NCI-H1105 treated with DMSO at 0.1 percent for 48 hours (cell line): ENCODE measurements around the gene ALKBH6.
"Not testable (repeated sequence)": the region's sequence is repeated elsewhere in the genome, so short reads cannot be mapped to it uniquely, and the experiment has no call there.

Experiments
- DNase-seq: peaks from one replicate; lab custom pipeline; 2025; lab: John Stamatoyannopoulos, UW

The ALKBH6 gene

GRCh38 chr19:36014012-36014924, at the start of gene ALKBH6:
Gene ALKBH6 (minus strand): TSS chr19:36014213. CDS start chr19:36013397, 816 bp downstream.
- DNase-seq, result peak; percentile 99

- DNase-seq, result no peak
These were observed 47.4 kb upstream of the ALKBH6 start for GRCh38 chr19:36061367-36061766.

DNA sequence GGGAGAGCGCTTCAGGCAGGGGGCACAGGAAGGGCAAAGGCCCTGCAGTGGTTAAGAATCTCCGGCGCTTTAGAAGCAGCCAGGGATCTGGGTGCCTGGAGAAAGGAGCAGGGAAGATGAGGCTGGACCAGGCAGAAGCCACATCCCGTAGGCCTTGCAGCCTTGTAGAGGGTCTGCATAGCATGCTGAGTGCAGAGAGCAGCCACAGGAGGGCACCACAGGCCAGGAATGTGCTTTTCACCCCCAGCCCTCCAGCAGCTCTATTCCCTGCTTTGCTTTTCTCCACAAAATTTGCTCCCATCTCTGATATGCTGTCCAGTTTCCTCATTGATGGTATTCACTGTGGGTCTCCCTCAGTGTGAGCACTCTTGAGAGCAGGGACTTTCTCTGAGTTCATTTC, 46.4 kb upstream of the ALKBH6 start:
- peak; percentile 2 for DNase-seq

- no peak for DNase-seq
These were observed 45.3 kb upstream of the ALKBH6 start for GRCh38 chr19:36059180-36059910.

- DNase-seq, result no peak
These were observed 44.6 kb upstream of the ALKBH6 start for GRCh38 chr19:36058481-36059179.

DNA sequence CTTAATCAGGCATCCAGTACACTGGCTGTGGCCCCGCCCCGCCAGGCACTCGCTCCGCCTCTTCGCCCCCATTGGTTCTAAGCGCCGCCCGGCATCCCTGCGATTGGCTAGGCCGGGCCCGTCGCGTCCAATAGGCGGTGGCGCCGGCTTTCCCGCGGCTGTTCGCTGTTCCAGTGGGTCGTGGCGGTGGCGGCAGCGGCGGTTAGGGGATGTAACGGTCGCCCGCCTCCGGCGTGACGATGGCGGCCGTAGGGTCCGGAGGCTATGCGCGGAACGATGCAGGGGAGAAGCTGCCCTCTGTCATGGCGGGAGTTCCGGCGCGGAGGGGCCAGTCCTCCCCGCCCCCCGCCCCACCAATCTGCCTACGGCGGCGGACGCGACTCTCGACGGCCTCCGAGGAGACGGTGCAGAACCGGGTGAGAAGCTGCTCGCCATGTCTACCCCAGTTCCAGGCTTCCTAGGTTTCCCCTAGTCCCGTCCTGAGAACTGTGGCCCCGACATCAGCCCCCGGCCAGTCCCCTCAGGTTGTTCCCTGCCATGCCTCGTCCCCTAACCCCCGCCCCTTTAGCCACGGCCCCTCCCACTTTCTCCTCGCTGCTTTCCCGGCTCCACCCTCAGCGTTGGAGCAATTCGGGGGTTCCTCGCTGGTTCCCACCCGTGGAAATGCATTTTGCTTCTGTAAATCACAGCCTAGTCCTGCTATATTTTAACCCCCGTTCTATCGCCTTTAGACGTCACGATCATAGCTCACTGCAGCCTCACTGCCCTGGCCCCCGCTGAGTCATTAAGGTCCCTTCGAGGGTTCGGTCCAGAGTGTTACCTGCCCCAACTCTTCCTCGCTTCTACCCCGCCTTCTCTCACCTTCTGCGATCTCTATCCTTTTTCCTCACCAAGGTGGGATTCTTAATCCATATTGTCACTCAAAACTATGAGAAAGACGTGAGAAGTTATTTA, 41.0 kb upstream of the ALKBH6 start, which contains the start of gene WDR62:
WDR62 (plus strand) TSS at position 165 of the 954 bp plus-strand sequence; CDS start at position 240, 75 bp downstream.
- peak; percentile 95 for DNase-seq

DNA sequence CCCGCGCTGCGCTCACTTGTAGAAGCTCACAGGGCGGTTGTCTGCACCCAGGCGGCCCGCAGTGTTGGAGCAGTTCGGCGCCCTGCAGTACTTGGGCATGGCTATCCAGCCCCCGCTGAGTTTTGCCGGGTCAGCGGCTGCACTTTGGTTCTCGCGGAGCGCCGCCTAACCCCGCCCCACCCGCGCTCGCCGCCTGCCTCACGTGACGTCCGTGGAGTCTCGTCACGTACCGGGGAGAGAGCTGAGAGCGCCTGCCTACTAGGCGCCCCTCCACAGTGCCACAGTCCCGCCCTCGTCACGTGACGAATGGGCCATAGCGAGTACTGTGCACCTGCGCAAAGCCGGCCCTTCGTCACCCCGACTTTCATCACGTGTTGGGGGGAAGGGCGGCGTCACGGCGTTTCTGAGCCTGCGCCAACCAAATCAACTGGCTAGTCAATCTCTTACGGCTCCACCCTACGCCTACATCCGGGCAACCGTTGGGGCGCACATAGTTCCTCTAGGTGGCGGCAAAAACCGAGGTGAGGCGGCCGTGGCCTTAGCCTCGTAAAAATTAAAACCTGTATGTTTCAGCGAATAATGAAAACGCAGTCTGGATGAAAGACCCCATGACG, 40.2 kb upstream of the ALKBH6 start, which contains the start of gene THAP8:
THAP8 (minus strand) TSS at position 167 of the 614 bp plus-strand sequence; CDS start at position 99, 68 bp downstream.
- peak; percentile 98 for DNase-seq

- DNase-seq, result no peak
These were observed 37.6 kb upstream of the ALKBH6 start for GRCh38 chr19:36051637-36052036.

DNA sequence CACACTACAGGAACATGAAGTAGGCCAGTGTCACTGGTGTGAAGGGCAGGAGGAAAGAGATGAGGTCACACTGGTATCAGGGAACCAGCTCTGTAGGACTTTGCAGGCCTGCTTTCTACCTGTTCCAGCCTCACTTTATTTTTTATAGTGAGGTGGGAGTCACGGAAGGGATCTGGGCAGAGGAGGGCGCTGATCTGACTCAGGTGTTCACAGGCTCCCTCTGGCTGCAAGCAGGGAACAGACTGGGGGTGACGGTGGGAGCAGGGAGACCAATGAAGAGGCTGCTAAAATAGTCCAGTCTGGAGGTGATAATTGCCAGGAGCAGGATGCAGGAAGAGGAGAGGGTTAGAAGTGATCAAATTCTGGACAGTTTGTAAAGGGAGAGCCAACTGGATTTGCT, 37.2 kb upstream of the ALKBH6 start:
- DNase-seq, result no peak

DNA sequence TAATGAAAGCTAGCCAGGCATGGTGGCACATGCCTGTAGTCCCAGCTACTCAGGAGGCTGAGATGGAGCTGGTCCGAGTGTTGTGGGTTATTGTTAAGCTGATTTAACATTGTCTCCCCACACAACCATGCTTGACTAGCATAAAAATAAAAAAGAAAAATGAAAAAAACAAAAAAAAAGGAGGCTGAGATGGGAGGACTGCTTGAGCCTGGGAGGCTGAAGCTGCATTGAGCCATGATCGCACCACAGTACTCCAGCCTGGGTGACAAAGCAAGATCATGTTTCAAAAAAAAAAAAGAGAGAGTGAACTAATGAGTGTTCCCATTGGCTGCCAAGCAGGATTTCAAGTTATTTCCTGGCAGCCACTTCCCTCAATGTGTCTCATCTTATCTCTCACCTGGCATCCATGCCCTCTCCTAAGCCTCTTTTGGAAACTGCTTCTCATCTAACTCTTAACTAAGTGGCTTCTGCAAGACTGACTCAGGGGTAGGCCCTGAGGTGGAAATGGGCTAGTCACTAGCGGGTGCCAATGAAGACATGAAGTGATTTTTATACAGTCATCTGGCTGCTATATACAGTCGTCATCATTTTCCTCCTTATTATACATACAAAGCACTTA, 35.2 kb upstream of the ALKBH6 start:
- DNase-seq, result peak; percentile 24

- DNase-seq, result no peak
These were observed 33.8 kb upstream of the ALKBH6 start for GRCh38 chr19:36047835-36048234.

DNA sequence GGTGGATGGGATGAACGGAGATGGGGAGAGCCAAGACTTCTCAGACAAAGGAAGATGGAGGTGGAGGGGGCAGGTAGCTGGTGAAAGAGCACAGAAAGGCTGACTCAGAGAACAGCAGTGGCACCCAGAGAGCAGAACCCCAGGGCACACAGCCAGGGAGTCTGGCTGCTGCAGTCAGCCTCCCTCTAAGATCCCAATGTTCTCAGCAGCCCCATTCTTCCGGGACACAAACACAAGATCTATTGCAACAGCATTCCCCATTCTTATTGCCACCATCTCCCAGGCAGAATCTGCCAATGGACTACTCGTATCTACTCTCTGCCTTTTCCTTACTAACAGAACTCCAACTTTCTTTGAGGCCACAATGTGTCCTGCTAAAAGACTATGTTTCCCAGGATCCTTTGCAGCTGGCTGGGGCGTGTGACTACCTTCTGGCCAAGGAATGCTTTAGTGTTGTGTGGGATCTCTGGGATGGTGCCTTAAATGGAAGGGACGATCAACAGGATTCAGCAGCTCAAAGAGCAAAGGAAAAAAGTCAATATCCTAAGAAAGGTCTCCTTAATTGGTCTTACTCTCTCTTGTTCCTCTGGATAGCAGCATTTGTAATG, 32.5 kb upstream of the ALKBH6 start:
- DNase-seq, result no peak

- DNase-seq, result no peak
These were observed 29.9 kb upstream of the ALKBH6 start for GRCh38 chr19:36043952-36044351.

DNA sequence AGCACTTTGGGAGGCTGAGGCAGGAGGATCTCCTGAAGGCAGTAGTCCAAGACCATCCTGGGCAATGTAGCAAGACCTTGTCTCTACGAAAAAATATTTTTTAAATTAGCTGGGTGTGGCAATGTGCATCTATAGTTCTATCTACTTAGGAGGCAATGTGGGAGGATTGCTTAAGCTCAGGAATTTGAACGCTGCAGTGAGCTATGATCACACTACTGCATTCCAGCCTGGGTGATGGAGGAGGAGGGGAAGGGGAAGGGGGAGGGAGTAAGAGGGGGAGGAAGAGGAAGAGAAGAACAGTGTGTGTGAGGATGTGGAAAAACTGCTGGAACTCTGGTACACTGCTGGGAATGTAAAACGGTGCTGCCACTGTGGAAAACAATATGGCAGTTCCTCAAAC, 27.8 kb upstream of the ALKBH6 start:
- no peak for DNase-seq

- not testable (repeated sequence) for DNase-seq
These were observed 27.1 kb upstream of the ALKBH6 start for GRCh38 chr19:36041092-36041491.

DNA sequence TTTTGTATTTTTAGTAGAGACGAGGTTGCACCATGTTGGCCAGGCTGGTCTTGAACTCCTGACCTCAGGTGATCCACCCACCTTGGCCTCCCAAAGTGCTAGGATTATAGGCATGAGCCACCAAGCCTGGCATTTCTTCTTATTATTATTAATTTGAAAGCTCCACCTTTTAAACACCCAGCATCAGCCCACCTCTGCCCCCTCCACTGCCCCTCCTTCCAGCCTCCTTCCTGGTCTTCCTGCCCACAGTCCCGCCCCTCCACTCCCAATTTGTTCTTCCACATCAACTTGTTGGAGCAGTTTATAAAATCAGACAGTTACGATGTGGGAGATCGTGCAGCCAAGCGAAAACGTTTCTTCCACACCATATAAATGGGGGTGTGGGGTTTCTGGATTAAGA, 26.5 kb upstream of the ALKBH6 start:
- DNase-seq, result no peak

DNA sequence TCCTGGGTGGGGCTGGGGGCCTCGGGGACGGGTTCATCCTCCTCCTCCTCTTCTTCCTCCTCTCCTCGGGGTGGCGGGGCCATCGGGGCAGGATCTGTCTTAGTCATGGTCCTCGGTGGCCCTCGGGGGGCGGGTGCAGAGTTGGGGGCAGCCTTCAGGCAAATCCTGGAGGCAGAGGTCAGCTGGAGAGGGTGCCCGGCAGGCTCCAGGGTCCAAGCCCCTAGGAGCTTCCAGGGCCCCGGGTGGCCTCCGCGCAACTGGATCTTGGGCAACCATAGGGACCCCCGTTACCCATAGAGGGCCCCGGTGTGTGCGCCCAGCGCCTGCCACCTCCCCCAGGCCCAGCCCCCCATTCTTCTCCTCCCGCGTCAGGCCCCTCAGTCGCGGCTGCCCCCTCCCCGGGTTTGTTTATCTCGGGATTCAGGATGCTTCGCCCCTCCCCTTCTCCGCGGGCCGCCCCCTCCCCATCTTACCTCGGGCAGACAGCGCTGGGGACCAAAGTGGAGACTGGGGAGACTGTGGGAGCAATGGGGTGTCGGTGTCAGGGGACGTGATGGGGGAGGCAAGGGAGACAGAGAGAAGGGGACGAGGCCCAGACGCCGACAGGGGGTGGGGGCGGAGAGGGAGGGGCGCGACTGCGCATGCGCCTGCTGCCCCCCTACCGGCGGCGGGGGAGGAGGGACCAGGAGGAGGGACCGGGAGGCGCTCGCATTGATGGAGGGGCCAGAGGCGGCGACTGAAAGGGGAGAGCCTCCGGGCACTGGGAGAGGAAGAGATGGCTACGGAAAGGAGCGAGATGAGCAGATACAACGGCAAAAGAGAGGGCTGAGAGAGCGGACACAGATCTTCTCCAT, 18.5 kb upstream of the ALKBH6 start, which contains the start of gene CLIP3:
CLIP3 (minus strand) TSS at position 623 of the 854 bp plus-strand sequence; CDS start at position 107, 516 bp downstream.
- peak; percentile 69 for DNase-seq

- no peak for DNase-seq
These were observed 17.3 kb upstream of the ALKBH6 start for GRCh38 chr19:36031308-36031707.
